Small intestine (tissue), 7 donors: ENCODE results near the gene FAM110A. TPM values are rescaled to one million over a fixed set of nuclear protein-coding genes. Genes with fewer than 3 reads are reported as not detected.
A peak's percentile ranks its signal among the peaks of the same experiment; 100 is the strongest.

Experiments used
- DNase-seq, 2 donors: peaks; one replicate each; pipeline versions ENCODE4 v3.0.0 to v3.0.0-alpha.2; 2013
- FAIRE-seq: peaks from 2 replicates; lab custom pipeline; 2012; peaks lifted over from hg19 to GRCh38; lab: Jason Lieb, UNC
- H3K27ac ChIP-seq, 3 donors: one replicate each; pipeline ENCODE4 v1.5.1; 2013; ENCODE audit warnings: low read length in 2 of 3, mild to moderate bottlenecking in 2 of 3, control low read depth in 1 of 3, inconsistent platforms in 1 of 3, low read depth in 1 of 3, moderate library complexity in 1 of 3
- H3K27me3 ChIP-seq, 3 donors: one replicate each; pipeline ENCODE4 v1.6.1; 2013; ENCODE audit warnings: low read length in 3 of 3, inconsistent platforms in 1 of 3; ENCODE audit not compliant: control insufficient read depth in 3 of 3, insufficient read depth in 3 of 3
- H3K36me3 ChIP-seq, 3 donors: one replicate each; pipeline ENCODE4 v1.6.1; 2013; ENCODE audit warnings: low read length in 3 of 3, inconsistent platforms in 1 of 3, low read depth in 1 of 3, mild to moderate bottlenecking in 1 of 3, moderate library complexity in 1 of 3; ENCODE audit not compliant: control insufficient read depth in 3 of 3, insufficient read depth in 2 of 3
- H3K4me1 ChIP-seq, 3 donors: one replicate each; pipeline ENCODE4 v1.6.1; 2013; ENCODE audit warnings: low read length in 2 of 3, inconsistent platforms in 1 of 3, low read depth in 1 of 3, mild to moderate bottlenecking in 1 of 3, moderate library complexity in 1 of 3; ENCODE audit not compliant: control insufficient read depth in 3 of 3, insufficient read depth in 2 of 3
- H3K4me3 ChIP-seq, 3 donors: one replicate each; pipeline ENCODE4 v1.5.1; 2013; ENCODE audit warnings: low read length in 3 of 3, control low read depth in 1 of 3, inconsistent platforms in 1 of 3, low read depth in 1 of 3, mild to moderate bottlenecking in 1 of 3, moderate library complexity in 1 of 3
- H3K9me3 ChIP-seq, 2 donors: one replicate each; pipeline ENCODE4 v1.6.1; 2013; ENCODE audit warnings: low read depth in 1 of 2, low read length in 1 of 2; ENCODE audit not compliant: control insufficient read depth in 2 of 2, insufficient read depth in 1 of 2
- WGBS, 3 donors: extraction: QIAGEN DNeasy Blood & Tissue Kit; methylation state at CpG; one replicate each; pipeline ENCODE4 v1.1.7; 2013; 5-methylcytosine and 5-hydroxymethylcytosine counted together
- polyA plus RNA-seq, 4 donors: library from polyadenylated mRNA; stranded (reverse) in 3 of 4; unstranded in 1 of 4; fragments of 200-250 nt in 3 of 4; fragments of 120-200 nt in 1 of 4; gene quantifications; one replicate each; pipeline versions ENCODE4 v1.2.1 to v1.2.3, GENCODE V29; 2013
- donor health status: healthy with polysubstance abuse.
- donor health status: control.
- donor health status: control.
- donor health status: Bipolar disorder and iron deficiency.
- donor health status: healthy.

Gene FAM110A
- polyA plus RNA-seq, 4 donors: 7.6 to 14.1 (median 11.7) TPM

DNA sequence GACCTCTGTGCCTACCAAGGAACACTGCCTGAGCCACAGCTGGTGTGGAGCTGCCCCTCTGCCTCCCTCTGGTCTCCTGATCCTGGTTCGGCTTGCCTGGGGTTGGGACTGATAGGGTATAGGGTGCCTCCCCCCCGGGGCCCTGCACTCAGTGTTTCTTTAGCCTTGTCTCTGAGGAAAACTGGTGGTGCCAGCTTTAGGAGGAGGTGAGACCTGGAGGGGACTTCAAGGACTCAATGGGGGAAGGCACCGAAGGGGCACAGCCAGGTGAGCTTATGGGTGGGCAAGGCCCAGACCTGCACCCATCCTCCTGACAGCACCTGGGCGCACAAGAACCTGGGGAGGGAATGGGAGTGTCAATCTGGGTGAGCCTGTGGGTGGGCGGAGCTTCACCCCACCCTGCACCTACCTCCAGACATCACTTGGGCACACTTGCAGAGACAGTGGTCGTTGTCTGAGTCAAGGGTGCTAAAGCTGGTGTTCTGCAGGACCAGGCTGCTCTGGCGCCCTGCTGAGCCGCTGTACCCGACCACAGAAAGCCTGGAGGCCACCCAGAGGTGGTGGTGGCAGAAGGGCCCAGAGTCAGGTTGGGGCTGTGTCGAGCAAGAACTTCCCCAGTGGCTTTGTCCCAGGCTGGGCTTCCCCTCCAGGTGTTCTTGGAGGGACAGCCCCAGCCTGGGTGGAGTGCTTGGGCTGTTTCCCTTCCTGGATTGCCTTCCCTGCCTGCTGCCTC is 40.5 kb downstream of the FAM110A start:
- Histone ChIP-seq H3K4me3 (no peak overlapping the region), H3K27ac (no peak overlapping the region), H3K27me3 (no peaks in the 10 kb centered on the region), H3K36me3 (no peaks in the 10 kb centered on the region), H3K4me1 (no peaks in the 10 kb centered on the region), H3K9me3 (no peaks in the 10 kb centered on the region)
- FAIRE-seq (no peak), DNase-seq (no peak)
- 33 to 68% (median 54%) methylated on average over 10 of the region's 10 CpGs for WGBS, 3 donors

DNA sequence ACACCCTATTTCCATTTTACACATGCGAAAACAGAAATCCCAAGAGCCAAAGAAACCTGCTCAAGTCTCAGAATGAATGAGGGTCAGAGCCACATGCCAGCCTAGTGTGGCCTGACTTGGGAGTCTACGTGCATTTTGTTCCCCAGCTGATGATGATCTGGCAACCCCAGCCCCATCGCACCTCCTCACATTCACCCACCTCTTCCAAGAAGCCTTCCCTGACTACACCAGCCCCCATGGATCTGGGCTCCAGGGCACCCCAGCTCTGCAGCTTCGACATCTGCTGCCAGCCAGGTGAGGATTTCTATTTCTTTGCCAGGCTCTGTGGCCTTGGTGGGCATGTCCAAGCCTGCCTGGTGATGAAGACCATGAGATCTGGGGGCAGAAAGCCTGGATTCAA is 41.6 kb downstream of the FAM110A start:
- Histone ChIP-seq H3K36me3 (no peaks in the 10 kb centered on the region), H3K4me1 (no peaks in the 10 kb centered on the region), H3K27ac (no peak overlapping the region), H3K27me3 (no peaks in the 10 kb centered on the region), H3K4me3 (no peak overlapping the region), H3K9me3 (no peaks in the 10 kb centered on the region)
- no peak for FAIRE-seq
- DNase-seq: no peak
- 87 to 91% (median 88%) methylated on average over 4 of the region's 4 CpGs for WGBS, 3 donors

DNA sequence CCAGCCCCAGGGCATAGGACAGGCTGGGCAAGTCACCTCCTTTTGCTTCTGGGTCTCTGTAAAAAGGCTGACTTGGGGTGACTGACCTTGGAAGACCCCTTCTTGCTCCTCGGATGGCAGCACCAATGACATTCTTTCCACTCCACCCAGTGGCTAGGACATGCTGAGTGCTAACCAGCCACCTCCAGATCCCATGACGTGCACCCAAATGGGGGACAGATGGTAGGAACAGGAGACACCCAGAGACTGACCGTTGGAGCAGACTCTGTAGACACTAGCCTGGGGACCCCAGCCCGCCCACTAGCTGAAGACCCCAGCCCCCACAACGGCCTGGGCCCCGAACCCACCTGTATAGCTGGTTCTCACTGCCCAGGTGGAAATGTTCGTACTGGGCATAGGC is 44.3 kb downstream of the FAM110A start:
- Histone ChIP-seq H3K27me3 (no peaks in the 10 kb centered on the region), H3K4me3 (no peak overlapping the region), H3K9me3 (no peaks in the 10 kb centered on the region), H3K36me3 (no peaks in the 10 kb centered on the region), H3K27ac (no peak overlapping the region), H3K4me1 (no peaks in the 10 kb centered on the region)
- 71 to 83% (median 77%) methylated on average over 7 of the region's 7 CpGs for WGBS, 3 donors
- FAIRE-seq (no peak), DNase-seq (no peak)

DNA sequence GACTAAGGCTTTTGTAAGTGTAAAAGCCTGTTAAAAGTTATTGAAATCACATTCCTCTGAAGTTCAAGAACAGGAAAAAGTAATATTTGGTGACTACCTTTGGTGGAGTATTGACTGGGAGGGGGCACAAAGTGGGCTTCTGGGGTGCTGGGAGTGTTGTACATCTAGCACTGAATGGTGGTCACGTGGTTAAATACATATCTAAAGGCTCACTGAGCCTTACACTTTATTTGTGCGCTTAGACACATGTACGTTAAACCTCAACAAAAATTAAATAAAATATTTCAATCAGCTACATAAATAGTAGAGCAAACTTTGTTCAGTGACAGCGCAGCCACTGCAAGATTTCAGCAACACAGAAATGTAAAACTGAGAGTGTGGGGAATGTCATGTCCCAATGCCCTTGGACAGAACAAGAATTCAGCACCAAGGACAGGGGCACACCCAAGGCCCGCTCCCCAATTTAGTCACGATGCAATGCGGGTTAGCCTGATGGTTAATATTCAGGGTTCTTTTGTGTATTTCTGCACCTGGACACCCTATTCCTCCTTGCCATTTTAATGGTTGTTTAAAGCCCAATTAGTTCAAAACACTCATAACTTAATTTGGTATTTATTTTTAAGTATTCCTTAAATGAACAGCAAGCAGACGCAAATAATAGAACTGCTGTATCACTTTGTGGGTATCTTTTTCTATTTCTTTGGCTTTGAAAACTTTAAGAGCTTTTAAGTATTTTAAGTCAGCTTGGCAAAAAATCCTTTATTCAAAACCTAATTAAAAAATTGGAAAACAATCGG is 45.2 kb downstream of the FAM110A start:
- Histone ChIP-seq H3K4me1 (no peaks in the 10 kb centered on the region), H3K9me3 (no peaks in the 10 kb centered on the region), H3K27ac (no peak overlapping the region), H3K4me3 (no peak overlapping the region), H3K27me3 (peaks cover 0 to 4% (median 0%) of the 10 kb centered on the region in 3 donors), H3K36me3 (no peaks in the 10 kb centered on the region)
- no peak for FAIRE-seq
- DNase-seq: peak in 1 of 2 donors; percentile 39
- whole genome bisulfite sequencing, 3 donors: 52 to 64% (median 54%) methylated on average over 9 of the region's 9 CpGs

DNA sequence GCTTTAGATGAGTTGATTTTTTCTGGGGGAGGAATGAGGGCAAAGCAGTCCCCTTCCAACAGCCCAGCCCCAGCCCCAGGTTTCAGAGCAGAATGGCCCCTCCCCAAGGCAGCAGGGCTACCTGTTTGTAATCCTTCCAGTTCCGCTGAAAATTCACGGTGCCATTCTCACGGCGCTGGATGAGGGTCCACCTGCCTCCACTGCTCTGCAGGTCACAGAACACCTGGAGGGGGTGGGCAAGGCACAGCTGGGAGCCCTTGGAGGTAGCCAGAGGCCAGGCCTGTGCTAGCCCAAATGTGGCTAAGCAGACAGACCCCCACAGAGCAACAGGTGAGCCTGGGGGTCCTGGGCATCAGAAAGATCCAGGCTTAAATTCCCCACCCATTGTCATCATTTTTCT is 46.1 kb downstream of the FAM110A start:
- Histone ChIP-seq H3K27me3 (peaks cover 0 to 8% (median under 1%) of the 10 kb centered on the region in 3 donors), H3K9me3 (no peaks in the 10 kb centered on the region), H3K4me3 (no peak overlapping the region), H3K4me1 (no peaks in the 10 kb centered on the region), H3K27ac (no peak overlapping the region), H3K36me3 (no peaks in the 10 kb centered on the region)
- WGBS, 3 donors: 54 to 77% (median 76%) methylated on average over 4 of the region's 4 CpGs
- FAIRE-seq (no peak), DNase-seq (no peak)

DNA sequence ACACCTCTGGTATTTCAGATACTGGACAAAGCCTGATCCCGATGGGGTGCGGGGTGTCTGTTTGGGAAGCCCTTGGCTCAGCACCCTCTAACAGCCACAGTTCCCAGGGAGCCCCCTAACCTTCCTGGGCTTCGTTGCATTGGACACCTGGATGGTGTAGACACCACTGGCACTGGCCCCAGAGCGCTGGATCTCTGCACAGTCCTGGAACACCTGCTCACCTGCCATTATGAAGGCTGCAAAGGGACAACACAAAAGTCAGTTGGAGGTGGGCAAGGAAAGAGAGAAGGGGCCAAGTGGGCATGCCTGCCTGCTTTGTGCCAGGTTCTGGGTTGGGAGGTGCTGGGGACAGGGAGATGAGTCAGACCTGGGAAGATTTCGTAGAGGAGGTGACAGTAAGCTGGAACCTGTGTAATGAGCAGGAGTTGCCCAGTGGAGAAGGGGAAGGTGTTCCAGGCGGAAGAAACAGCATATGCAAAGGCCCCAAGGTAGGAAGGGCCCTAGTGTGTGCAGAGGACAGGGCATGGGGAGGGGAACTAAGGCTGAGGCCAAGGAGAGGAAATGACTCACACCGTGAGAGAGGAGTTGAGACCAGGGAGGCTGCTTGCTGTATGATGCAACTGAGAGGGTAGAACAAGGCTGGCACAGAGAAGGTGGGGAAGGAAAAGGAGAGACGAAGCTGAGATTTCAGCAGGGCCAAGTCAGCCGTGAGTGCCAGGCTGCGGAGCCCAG is 47.7 kb downstream of the FAM110A start:
- Histone ChIP-seq H3K27ac (no peak overlapping the region), H3K9me3 (no peaks in the 10 kb centered on the region), H3K4me3 (no peak overlapping the region), H3K27me3 (peaks cover 0 to 8% (median 3%) of the 10 kb centered on the region in 3 donors), H3K36me3 (no peaks in the 10 kb centered on the region), H3K4me1 (no peaks in the 10 kb centered on the region)
- FAIRE-seq: no peak
- no peak for DNase-seq
- 63 to 69% (median 66%) methylated on average over 10 of the region's 10 CpGs for WGBS, 3 donors

DNA sequence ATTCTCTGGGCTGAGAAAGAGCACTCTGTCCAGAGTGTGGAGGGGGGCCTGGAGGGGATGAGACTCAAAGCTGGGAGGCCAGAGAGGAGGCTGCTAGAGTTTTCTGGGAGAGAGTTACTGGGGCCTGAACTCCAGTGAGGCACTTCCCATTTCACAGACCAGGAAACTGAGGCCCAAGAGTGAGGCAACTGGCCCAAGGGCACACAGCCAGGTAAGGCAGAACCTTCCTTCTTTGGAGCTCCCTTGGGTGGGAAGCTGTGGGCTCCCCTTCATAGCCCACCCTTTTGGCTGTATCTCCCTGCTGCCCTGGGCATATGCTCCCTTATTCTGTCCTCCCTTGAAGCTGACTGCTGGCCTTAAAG is 48.2 kb downstream of the FAM110A start:
- no peaks in the 10 kb centered on the region for H3K9me3 ChIP-seq
- no peak overlapping the region for H3K27ac ChIP-seq
- no peak for FAIRE-seq
- H3K4me1 ChIP-seq: no peaks in the 10 kb centered on the region
- H3K36me3 ChIP-seq: no peaks in the 10 kb centered on the region
- no peak for DNase-seq
- H3K4me3 ChIP-seq: no peak overlapping the region
- H3K27me3 ChIP-seq: peaks cover 0 to 8% (median 3%) of the 10 kb centered on the region in 3 donors
